CD4-positive, alpha-beta T cell treated with Interleukin-15 for 4 hours (primary cell): Measurements from ENCODE around the gene TFF2.

ENCODE experiments used
- DNase-seq: peaks from one replicate; pipeline ENCODE4 v3.0.0-alpha.2; 2020; ENCODE audit warnings: low spot score

Gene TFF2

DNA sequence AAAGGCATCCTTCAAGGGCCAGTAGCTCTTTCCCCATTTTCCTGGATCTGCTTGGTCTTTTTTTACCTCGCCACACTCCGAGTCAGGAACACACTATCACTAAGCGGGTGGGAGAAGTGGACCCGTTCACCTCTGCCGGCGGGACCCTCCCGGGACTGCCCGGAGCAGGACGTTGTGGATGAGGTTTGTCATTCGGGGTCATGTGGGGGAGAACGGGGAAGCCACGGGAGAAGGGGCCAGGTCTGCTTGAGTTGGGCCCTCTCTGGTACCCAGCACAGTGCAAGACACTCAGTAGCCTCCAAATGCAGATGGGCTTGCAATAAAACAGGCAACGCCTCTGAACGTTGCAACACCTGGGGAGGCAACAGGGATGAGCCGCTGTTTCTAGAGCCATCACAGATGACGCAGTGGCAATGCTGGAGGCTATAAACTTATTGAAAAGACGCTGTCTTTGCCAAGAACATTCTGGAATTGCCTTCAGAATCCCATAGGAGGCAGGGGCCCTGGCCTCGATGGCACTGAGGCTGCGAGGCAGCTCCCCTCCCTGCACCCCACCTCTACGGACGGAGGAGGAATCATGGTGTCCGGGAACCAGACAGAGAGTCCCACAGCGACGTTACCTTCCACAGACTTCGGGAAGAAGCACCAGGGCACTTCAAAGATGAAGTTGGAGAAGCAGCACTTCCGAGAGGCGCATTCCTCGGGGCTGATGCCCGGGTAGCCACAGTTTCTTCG lies 3.8 kb downstream of the TFF2 start:
- DNase-seq = no peak

DNA sequence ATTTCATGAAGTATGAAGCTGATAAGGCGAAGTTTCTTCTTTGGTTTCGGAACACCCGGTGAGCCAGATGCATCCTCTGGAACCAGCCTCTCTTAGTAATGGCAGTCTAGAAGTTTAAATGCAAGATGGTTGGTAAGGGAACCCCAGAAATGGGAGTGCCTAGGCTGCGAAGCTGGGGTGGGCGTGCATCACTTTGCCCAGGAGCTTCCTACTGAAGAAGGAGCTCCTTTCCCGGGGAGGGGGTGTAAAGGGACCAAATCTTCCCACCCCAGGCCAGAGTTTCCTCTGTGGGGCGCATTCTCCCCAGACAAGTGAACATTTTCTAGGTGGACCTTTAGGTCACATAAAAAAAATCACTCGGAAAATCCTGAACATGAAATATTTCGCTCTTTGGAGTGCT lies 4.4 kb downstream of the TFF2 start:
- no peak for DNase-seq

DNA sequence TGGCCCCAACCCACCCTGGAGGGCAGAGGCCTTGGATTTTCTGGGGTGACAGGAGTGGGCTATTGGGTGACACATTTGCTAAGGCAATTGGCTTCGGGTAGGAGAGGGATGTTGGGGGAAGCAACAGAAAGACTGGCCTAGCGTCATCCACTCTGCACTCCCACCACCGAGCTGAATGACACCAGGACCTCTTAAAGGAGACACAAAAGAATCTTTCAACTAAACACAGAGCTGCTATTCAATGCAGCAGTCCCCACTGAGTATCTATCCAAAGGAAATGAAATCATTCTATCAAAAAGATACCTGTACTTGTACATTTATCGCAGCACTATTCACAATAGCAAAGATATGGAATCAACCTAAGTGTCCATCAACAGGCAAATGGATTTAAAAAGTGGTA lies 6.2 kb downstream of the TFF2 start:
- DNase-seq = no peak

DNA sequence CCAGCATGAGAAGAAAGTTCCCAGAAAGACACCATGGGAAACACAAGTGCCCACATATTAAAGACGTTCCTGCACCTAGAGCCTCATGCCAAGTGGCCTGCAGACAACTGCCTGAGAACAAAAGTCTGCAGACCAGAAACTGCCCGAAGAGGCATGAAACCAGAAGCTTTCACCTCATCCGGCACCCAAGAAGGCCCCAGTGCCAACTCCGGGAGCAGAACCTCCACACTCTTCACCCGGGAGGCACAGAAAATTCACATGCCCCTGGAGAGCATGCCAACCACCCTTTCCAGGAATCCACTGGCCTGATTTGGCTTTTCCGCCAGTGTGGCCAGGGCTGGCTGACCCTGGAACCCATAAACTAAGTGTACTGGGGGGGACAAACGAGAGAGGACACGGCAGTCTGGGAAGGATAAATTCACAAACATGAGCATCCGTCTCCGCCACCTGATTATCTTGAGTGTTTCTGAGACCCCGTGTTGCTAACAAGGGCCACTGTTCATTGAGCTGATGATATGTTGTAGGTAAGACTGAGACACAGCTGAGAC lies 6.8 kb downstream of the TFF2 start:
- no peak for DNase-seq

DNA sequence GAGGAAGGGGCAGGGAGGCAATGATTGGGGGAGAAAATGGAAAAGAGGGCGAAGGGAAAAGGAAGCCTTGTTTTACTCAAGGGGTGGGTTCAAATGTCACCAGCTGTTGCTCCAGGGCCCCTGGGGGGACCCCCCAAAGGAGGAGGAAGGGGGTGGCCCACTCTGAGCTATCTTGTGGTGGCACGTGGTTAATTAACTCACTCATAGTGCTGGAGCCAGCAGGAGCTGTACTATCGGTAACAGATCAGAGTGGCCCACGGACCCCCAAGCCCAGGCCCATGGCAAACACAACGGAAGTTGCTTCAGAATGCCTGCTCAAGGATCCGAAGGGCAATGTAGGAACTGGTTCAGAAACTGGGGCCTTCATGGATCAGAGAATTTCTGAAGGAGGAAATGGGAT lies 7.2 kb downstream of the TFF2 start:
- no peak for DNase-seq

DNA sequence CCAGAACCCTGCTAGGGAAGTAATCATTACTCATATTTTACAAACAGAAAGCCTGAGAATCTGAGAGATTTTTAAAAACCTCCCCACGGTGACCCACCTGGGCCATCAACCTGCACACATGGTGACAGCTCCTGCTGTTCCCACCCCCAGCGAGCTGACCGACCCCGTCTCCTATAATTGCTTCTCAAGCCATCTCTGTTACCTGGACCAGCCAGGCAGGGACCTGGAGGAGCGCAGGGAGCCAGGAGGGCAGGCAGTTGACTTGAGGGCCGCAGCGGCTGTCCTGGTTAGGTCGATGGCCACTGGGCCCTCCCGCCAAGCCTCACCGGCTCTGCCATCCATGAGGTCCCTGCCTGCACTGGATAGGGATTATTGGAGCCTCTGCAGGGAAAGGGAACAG lies 7.7 kb downstream of the TFF2 start:
- no peak for DNase-seq

DNA sequence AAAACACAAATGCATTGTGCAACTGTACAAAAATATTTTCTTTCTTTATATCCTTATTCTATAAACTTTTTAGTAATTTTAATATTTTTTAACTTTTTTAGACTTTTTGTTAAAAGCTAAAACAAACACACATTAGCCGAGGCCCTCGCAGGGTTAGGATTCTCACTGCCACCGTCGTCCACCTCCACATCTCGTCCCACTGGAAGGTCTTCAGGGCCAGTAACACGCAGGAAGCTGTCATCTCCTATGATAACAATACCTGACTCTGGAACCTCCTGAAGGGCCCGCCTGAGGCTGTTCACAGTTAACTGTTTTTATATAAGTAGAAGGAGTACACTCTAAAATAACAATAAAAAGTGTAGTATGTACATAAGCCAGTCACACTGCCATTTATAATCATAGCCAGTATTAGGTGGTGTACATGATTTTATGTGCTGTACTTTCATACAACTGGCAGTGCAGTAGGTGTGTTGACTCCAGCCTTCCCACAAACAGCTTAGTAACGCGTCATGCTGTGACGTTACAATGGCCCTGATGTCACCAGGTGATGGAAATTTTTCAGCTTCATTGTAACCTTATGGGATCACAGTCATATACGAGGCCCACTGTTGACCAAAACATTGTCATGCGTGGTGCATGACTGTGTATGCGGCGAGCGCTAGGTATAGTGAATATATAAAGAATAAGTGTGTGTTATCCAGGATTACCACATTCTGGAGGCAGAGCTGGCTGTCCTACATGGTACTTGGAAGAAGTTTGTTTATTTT lies 8.8 kb downstream of the TFF2 start:
- no peak for DNase-seq

DNA sequence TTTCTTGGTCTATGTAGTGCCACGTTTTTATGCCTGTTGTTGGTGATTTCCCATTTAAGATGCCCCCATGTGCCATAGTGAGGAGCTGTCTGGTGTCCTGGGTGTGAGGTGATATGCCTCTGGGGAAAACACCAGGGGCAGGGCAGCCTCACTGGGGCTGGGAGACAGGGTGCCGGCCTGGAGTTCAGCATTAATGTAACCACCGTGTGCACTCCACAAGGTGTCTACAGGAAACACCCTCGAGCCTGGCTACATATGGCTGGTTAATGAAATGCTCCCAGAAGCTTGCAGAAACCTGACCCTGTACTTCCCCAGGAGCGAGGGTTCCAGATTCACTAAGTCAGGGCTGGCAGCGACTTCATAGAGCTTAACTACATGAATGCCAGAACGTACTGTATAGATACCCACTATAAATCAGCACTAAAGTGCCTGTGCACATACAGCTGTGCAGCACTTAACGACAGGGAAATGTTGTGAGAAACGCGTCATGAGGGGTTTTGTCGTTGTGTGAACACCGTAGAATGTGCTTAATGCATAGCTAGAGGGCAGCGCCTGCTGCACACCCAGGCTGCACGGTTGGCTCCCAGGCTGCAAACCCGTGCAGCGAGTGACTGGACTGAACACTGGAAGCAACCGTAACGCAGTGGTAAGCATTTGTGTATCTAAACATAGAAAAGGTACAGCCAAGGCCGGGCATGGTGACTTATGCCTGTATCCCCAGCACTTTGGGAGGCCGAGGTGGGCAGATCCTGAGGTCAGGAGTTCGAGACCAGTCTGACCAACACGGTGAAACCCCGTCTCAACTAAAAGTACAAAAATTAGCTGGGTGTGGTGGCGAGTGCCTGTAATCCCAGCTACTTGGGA lies 10.4 kb downstream of the TFF2 start:
- DNase-seq = no peak

DNA sequence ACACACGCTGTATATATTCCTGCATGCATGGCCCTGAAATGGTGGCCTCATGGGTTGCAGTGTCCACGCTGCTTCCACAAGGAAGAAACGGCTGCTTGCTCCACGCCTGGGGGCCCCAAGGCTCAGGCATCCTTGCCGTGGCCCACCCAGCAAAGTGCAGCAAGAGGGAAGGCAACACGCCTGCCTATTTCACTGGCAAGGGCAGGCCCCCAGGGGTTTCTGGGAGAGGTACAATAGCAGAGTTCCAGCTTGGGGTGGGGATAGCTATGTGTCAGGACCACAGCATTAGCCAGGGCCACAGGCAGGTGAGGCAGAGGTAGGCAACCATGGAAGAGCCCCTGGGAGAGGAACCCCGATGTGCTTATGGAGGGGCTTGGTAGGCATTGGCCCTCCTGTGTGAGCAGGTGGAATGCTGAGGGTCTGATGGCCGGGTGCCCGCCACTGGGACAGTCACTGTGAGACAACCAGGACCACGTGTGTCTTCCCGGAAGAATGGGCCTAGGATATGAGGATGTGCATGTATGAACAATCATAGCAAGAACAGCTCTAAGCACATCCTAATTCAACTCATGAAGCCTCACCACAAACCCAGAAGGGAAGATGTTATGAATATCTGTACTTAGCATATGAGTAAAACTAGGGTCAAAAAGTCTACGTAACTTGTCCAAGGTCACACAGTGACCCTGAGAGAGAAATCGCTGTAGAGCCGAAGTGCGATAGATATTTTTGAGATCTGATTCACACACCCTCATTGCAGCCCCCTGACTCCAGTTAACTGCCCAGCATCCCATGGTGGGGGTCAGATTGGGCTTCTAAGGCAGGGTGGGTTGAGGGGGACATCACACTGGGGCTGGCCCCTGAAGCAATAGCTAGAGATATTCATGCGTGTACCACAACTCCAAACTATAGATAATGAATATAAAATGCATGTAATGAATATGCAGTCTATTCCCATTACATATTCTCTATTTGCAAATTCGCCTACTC lies 11.8 kb downstream of the TFF2 start:
- no peak for DNase-seq

DNA sequence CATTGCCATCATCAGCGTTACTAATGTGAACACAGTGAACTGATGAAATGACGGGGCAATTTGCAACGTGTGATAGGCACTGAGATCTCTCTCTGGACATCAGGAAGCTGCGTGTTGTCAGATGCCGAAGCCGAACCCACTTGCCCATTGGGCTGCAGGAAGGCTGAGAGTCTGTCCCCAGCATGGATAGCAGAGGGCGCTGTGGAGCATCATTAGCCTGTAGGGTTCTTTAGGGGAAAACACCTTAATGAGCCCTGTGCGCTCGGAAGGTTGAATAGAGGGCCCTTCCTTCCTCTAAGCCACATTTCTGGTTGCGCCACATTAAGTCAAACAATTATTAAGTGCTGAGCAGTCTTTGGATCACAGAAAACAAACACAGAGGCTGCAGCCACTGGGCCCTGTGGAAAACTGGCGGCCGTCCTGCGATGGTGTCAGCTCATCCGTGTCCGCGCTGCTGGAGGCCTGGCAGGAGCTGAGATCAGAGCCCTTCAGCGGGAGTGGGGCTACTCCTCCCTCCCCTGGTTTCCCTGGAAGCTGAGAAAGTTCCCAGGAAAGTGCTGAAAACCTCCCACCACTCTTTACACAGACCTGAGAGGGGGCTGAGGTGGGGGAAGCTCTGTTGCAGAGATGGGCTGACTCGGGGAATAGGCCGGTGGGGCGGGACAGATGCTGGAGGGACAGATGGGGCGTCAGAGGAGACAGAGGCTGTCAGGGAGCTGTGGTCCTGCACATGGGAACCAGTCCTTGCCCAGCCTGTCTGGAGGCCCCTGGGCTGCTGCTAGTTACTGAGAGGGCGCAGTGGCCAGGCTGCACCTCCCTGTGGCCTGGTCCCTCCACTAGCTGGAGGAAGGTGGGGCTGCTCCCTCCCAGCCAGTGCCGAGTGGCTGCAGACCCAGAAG lies 12.7 kb downstream of the TFF2 start:
- DNase-seq = peak; percentile 83

DNA sequence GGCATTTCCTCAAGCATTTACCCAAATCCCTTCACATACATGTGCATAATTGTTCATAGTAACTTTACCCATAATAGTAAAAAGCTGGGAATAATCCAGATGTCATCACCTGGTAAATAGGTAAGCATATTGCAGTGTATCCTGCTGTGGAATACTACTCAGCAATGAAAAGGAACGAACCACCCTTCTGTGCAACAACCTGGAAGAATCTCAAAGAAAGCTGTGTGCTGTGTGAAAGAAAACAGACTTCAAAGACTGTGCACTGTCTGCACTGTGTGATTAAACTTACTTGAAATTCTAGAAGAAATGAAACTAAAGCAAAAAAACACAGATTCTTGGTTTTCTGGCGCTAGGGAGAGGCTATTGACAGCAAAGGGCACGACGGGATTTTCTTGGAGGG lies 13.5 kb downstream of the TFF2 start:
- DNase-seq = no peak

DNA sequence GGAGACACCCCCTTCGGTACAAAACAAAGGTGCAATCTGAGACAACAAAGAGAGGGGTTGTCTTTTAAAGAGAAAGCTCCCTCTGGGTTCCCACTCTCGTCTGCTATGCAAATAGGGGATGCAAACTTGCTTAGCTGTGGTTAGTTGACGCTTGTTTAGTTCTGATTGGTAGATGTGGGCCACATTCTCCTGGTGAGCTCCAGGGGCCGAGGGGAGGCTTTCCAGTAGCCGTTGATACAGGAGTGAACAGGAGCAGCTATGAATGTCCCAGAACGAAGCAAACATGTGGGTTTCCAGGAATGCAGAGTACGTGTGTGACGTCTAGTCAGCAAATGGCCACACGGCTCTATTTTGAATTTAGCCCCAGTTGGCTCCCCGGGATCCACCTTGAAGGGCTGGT lies 14.7 kb downstream of the TFF2 start:
- DNase-seq = no peak

DNA sequence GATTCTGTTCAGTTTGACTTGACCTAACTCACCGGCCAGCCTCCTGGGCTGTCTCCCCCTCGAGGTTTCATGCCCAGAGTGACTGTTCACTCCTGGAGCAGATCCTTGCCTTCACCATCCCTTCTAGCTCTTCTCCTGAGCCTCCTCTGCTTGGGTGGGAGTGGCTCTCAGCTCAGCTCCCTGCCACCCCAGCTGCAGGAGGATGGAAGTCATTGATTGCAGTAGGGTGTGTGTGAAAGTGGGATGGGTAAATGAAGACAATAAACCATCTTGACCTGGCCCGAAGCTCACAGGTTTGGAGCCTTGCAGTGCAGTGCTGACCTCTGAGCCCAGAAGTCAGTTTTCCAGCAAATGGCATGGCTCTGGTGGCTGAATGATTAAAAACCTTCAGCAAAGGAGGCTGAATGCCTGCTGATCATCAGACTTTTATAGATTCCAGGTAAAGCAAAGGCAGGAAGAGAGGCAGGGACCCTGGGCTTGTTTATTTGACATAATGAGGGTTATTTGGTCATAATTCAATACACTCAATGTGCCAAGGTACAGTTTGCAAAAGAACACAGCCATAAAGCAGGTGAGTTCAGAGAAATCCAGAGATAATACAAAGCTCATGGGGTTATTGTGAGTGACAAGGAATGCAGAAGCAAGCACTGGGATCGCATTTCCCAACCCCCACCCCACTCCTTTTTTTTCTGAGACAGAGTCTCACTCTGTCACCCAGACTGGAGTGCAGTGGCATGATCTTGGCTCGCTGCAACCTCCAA lies 18.1 kb downstream of the TFF2 start:
- no peak for DNase-seq

DNA sequence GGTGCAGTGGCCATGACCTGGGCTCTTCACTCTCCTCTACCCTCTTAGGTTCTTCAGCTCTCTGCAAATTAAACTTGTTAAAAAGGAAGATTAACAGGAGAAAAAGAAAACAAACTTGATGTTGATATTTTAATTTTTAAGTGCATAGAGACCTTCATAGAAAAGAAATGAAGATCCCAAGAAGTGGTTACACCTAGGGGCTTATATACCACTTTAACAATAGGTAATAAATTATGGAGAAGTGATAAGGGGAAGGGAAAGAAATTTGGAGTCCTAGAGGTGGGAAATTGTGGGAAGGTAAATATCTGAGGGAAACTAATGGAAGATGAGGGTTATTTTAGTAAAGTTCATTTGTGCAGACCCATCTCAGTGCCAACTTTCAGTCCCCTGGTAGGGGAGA lies 19.1 kb downstream of the TFF2 start:
- no peak for DNase-seq

DNA sequence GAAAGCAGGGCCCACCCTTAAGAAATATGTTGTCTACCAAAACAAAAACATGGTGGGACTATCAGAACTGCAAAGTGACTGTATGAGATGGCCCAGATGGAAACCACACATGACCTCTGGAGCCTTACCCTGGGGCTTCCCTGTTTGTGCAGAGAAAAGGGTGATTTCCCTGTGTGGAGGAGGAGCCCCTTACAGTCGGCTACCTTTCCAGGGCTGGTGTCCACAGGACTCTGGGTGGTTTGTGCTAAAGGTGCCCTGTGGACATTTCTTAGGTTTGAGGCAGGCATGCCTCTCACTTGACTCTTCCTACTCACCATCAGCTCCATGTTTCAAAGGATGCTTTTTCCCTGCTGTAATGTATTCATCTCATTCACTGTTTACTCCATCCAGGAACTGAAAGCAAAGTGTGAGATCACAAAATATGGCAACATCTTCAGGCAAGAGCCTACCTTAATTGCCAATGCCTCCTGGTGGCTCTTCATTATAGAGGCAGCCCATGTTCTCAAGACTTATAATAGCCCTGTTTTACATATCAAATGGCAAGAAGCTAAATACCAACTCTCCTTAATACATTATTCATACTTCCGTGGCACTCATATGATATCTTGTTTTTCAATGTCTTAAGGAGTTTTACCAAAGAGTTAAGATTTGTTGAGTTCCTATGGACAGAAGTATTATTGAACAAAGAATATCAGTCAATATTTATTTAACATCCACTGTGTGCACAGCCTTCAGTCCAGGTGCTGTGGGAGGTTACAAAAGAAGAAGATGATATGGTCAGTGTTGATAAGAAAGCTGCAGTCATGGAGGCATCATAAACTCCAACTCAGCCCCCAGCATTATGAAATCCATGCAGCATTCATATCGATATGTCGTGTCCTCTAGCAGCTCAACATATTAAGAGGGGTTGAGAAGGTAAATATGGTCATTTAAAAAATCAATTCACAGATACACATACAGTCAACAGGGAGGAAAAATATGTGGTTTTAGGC lies 20.1 kb downstream of the TFF2 start:
- DNase-seq = no peak

DNA sequence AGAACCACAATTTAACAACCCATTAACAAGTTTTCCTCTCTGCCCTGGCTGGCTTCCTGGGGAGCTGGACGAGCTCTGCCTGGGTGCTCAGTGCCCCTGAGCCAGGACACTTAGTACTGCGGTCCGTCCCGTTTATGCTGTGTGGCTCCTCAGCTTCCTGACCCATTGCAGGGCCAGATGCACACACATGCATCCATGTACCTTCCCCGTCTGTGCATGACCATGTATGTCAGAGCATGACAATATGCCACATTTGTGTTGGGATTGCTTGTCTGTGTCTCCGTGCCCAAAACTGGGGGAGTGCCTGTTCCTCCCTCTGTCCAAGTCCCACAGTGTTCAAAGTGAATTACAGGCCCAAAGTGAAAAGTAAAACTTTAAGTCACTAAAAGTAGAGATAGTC lies 25.9 kb downstream of the TFF2 start:
- no peak for DNase-seq

DNA sequence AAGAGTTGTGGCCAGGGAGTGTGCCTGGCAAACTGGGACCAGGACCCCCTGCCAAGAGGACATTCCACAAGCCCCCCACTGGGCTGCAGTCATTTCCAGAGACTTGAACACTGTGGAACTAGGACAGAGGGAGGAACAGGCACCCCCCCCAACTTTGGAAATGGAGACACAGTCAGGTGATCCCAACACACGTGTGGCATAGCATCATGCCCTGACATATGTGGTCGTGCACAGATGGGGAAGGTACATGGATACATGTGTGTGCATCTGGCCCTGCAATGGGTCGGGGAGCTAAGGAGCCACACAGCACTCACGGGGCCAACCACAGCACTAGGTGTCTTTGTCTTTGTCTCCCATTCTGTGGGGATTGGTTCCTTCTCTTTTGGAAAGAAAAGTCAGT lies 28.9 kb downstream of the TFF2 start:
- no peak for DNase-seq

DNA sequence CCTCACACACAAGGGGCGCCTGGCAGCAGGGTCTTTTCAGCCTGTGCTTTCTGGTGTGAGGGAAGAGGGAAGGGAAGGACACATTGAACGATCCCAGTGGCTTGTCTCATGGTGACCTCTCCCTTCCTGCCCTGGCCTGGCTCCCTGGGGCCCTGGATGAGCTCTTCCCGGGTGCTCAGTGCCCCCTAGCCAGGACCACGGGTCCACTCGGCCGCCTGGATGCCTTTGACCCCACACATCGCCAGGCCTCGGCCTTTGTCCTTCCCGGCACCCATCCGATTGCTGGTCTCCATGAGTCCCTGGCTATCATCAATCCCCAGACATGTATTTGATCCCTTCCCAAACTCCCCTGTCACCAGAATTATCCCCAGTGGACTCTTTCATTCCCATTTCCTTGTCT lies 29.6 kb downstream of the TFF2 start:
- no peak for DNase-seq
